ENCODE measurements around the gene HS6ST1.

- TF ChIP-seq POLR2A (IDR thresholded peaks at IDR 0.05) (no peak), CTCF (IDR thresholded peaks at IDR 0.05) (no peak)
These were observed 36.3 kb downstream of the HS6ST1 start for GRCh38 chr2:128282246-128282975.
